Measurements from ENCODE around the gene NCF2.

Gene NCF2

DNA sequence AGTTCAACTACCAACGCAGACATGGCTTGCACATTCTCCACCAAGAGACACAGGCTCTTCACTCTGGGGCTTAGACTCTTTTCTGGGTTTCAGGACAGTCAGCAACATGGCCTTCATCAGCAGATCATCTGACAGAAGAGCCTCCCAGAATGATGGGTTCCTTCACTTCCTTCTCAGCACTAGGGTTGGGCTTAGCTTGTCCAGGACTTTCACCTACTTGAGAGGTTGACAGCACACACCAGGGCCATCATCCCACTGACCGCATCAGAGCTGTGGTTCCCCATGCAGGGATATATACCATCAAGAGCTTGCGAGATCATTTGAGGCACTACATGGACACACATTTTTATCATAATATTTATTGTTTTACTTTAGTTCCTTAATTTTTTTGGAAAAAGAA, 10.4 kb upstream of the NCF2 start:
- Histone ChIP-seq H3K36me3 (ENCODE audit: control insufficient read depth, insufficient read depth, low read length) (no peaks in the 10 kb centered on the region), H3K4me3 (replicated peaks; ENCODE audit: low read depth, low read length) (no peak overlapping the region), H3K27me3 (replicated peaks; ENCODE audit: control insufficient read depth, insufficient read depth, low read length) (no peaks in the 10 kb centered on the region)
- DNase-seq (ENCODE audit: extremely low read depth, insufficient read length): no peak
- TF ChIP-seq, protein P1, sequence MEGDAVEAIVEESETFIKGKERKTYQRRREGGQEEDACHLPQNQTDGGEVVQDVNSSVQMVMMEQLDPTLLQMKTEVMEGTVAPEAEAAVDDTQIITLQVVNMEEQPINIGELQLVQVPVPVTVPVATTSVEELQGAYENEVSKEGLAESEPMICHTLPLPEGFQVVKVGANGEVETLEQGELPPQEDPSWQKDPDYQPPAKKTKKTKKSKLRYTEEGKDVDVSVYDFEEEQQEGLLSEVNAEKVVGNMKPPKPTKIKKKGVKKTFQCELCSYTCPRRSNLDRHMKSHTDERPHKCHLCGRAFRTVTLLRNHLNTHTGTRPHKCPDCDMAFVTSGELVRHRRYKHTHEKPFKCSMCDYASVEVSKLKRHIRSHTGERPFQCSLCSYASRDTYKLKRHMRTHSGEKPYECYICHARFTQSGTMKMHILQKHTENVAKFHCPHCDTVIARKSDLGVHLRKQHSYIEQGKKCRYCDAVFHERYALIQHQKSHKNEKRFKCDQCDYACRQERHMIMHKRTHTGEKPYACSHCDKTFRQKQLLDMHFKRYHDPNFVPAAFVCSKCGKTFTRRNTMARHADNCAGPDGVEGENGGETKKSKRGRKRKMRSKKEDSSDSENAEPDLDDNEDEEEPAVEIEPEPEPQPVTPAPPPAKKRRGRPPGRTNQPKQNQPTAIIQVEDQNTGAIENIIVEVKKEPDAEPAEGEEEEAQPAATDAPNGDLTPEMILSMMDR (IDR thresholded peaks at IDR 0.05; ENCODE audit: insufficient read depth, low read length, poor library complexity, severe bottlenecking): no peak

DNA sequence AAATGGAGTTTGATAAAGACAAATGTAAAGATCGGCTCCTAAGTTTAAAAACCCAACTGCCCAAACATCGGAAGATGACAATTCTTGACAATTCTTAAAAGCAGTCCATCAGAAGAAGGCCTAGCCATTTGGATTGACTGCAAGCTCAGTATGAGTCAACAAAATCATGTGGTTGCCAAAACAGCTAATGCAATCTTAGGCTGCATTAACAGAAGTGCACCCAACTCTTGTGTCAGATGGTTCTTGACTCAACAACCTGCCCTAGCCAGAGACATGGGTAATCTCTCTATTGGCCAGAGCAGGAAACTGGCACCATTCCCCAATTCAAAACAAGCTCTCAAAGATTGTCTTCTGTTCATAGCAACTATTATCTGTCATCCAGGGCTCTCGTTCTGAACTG, 9.9 kb upstream of the NCF2 start:
- DNase-seq (ENCODE audit: extremely low read depth, insufficient read length): no peak
- H3K36me3 ChIP-seq (ENCODE audit: control insufficient read depth, insufficient read depth, low read length): no peaks in the 10 kb centered on the region
- H3K27me3 ChIP-seq (replicated peaks; ENCODE audit: control insufficient read depth, insufficient read depth, low read length): no peaks in the 10 kb centered on the region
- TF ChIP-seq, protein P1 (IDR thresholded peaks at IDR 0.05; ENCODE audit: insufficient read depth, low read length, poor library complexity, severe bottlenecking): no peak
- no peak overlapping the region for H3K4me3 ChIP-seq (replicated peaks; ENCODE audit: low read depth, low read length)

DNA sequence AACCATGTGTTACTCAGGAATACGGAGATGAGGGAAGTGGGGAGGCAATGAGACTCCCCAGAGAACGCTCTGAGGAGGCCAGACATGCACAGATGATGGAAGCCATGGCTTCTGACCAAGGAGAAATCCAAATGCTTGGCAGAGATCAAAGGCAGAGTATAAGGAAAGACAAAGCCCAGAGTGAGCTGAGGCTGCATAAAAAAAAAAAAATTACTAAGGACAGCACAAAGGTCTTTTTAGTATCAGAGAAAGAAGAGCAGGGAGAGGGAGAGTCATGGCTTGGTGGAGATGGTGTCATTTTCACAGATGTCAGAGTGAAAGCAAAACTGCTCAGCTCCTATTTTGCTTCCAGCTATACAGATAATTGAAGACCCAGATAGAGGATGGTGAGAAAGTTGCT, 8.1 kb upstream of the NCF2 start:
- TF ChIP-seq, protein P1 (IDR thresholded peaks at IDR 0.05; ENCODE audit: insufficient read depth, low read length, poor library complexity, severe bottlenecking): no peak
- no peaks in the 10 kb centered on the region for H3K36me3 ChIP-seq (ENCODE audit: control insufficient read depth, insufficient read depth, low read length)
- H3K4me3 ChIP-seq (replicated peaks; ENCODE audit: low read depth, low read length): no peak overlapping the region
- no peaks in the 10 kb centered on the region for H3K27me3 ChIP-seq (replicated peaks; ENCODE audit: control insufficient read depth, insufficient read depth, low read length)
- DNase-seq (ENCODE audit: extremely low read depth, insufficient read length): no peak

DNA sequence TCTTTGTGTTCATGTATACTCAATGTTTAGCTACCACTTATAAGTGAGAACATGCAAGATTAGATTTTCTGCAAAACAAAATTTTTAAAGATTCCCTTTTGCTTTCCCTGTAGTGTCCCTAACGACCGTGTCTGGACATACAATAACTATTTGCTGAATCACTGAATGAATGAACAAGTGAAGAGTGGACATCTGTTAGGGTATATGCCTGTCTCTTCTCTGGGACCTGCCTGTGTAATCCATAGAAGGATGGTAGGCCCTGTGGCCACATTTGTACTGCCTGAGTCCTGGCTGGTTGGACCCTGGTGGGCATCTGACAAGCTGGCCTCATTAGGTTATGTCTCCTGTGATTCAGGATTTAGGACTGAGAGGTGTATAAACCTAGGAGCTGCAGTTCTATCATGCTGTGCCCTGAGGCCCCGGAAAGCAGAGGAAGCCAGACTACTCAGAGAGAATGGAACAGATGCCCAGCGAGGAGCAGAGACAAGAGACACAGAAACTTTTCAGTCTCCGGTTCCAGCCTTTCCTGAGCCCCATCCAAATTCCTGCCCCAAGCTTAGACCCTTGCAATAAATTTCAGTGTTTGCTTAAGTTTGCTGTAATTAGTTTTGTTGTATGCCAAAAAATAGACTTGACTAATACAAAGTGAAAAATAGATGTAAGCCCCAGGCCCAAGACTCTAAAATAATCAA, 7.5 kb upstream of the NCF2 start:
- no peak overlapping the region for H3K4me3 ChIP-seq (replicated peaks; ENCODE audit: low read depth, low read length)
- no peaks in the 10 kb centered on the region for H3K36me3 ChIP-seq (ENCODE audit: control insufficient read depth, insufficient read depth, low read length)
- no peak for DNase-seq (ENCODE audit: extremely low read depth, insufficient read length)
- H3K27me3 ChIP-seq (replicated peaks; ENCODE audit: control insufficient read depth, insufficient read depth, low read length): no peaks in the 10 kb centered on the region
- TF ChIP-seq, protein P1 (IDR thresholded peaks at IDR 0.05; ENCODE audit: insufficient read depth, low read length, poor library complexity, severe bottlenecking): no peak

DNA sequence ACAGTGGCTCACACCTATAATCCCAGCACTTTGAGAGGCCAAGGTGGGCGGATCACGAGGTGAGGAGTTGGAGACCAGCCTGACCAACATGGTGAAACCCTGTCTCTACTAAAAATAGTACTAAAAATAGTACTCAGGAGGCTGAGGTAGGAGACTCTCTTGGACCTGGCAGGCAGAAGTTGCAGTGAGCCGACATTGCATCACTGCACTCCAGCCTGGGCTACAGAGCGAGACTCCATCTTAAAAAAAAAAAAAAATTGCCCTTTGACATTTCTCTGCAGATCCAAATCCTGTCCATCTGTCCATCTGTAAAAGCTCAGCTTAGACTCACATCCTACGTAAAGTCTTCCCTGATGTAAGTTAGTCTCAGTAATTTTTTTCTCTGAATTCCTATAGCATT, 6.2 kb upstream of the NCF2 start:
- H3K36me3 ChIP-seq (ENCODE audit: control insufficient read depth, insufficient read depth, low read length): no peaks in the 10 kb centered on the region
- no peaks in the 10 kb centered on the region for H3K27me3 ChIP-seq (replicated peaks; ENCODE audit: control insufficient read depth, insufficient read depth, low read length)
- TF ChIP-seq, protein P1 (IDR thresholded peaks at IDR 0.05; ENCODE audit: insufficient read depth, low read length, poor library complexity, severe bottlenecking): no peak
- DNase-seq (ENCODE audit: extremely low read depth, insufficient read length): no peak
- no peak overlapping the region for H3K4me3 ChIP-seq (replicated peaks; ENCODE audit: low read depth, low read length)

DNA sequence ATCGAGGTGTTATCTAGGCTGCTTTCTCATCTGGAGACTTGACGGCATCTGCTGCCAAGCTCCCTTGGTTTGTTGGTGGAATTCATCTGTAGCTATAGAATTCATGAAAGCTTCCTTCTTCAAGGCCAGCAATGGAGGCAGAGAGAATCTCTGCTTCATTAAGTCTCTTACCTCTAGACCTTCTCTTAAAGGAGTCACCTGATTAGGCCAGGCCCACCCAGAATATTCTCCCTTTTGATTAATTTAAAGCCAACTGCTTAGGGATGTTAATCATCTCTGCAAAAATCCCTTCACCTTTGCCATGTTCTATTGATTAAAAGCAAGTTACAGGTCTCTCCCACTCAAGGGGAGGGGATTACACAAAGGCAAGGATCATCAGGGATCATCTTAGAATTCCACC, 5.3 kb upstream of the NCF2 start:
- DNase-seq (ENCODE audit: extremely low read depth, insufficient read length): no peak
- TF ChIP-seq, protein P1 (IDR thresholded peaks at IDR 0.05; ENCODE audit: insufficient read depth, low read length, poor library complexity, severe bottlenecking): no peak
- no peak overlapping the region for H3K4me3 ChIP-seq (replicated peaks; ENCODE audit: low read depth, low read length)
- H3K36me3 ChIP-seq (ENCODE audit: control insufficient read depth, insufficient read depth, low read length): no peaks in the 10 kb centered on the region
- no peaks in the 10 kb centered on the region for H3K27me3 ChIP-seq (replicated peaks; ENCODE audit: control insufficient read depth, insufficient read depth, low read length)
